HG03571 (cell line): ENCODE data around the gene IER5.
A peak's percentile ranks its signal among the peaks of the same experiment; 100 is the strongest.

Experiments used
- ATAC-seq: cut with Tn5 transposase; IDR thresholded peaks from one replicate; pipeline ENCODE4 v1.9.1; 2021; ENCODE audit not compliant: unreplicated experiment

IER5 gene

DNA sequence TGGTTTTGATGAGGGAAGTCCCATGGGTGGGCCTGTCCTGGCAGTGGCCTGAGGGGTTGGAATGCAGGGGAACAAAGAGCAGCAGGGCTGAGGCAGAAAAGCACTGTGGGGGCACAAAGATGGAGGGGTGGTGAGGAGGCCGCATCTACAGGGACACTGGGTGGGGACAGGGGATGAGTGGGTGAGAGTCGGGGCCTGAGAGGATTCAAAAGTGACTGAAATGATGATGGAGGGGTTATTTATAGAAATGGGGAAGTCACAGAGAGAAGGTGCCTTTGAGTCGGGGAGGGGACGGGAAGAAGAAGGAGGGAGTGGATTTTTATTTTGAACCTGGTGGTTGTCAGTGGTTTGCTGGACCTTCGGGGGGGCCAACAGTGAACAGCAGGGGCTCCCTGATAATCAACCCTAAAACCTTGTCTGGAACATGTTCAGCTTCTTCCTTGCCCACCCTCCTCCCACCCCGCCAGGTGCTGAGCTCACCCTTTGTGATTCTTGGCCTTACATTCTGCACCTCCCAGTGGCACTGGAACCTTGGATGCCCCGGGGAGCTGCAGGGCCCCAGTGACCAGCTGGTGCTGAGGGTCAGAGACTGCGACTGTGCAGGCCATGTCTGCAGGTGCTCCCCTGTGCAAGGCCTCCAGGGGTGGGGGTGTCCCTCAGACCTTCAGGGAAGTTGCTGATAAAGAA is 42.9 kb downstream of the IER5 start:
- peak; percentile 20 for ATAC-seq

DNA sequence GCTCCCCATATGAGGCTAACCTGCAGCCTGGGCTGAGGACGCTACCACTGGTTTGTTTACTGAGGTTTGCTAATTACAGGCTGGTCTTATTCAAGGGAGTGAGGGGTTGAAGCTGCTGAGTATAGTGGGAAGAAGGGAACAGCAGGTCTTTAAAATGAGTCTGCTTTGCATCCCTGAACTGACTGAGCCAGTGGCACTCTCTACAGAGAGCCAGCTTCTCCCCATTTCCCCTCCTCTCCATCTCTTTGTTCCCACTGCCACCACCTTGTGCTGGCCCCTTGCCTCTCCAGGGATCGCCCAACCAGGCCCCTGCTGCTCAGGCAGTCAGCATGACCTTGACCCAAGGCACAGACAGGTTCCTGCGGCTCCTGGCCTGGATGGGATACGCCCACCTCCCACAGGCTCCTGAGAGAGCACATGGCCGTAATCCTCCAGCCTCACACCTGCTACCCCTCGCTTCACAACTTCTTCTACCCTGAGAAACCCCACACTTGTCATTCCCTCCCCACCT is 45.0 kb downstream of the IER5 start:
- no peak for ATAC-seq

DNA sequence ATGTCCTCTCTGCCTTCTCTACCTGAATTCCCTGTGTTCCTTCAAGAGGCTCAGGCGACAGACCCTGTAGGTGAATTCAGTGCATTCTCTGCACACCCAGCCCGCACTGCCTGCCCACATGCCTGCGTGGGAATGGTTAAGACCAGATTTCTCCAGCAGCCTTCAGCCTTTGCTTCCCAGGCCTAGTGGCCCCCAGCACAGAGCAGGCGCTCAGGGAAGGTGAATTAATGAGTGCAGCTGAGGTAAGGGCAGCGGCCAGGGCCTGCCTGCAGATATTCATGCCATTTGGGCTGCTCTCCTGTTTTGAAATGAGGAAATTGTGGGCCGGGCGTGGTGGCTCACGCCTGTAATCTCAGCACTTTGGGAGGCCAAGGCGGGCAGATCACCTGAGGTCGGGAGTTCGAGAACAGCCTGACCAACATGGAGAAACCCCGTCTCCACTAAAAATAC is 45.5 kb downstream of the IER5 start:
- ATAC-seq = no peak

DNA sequence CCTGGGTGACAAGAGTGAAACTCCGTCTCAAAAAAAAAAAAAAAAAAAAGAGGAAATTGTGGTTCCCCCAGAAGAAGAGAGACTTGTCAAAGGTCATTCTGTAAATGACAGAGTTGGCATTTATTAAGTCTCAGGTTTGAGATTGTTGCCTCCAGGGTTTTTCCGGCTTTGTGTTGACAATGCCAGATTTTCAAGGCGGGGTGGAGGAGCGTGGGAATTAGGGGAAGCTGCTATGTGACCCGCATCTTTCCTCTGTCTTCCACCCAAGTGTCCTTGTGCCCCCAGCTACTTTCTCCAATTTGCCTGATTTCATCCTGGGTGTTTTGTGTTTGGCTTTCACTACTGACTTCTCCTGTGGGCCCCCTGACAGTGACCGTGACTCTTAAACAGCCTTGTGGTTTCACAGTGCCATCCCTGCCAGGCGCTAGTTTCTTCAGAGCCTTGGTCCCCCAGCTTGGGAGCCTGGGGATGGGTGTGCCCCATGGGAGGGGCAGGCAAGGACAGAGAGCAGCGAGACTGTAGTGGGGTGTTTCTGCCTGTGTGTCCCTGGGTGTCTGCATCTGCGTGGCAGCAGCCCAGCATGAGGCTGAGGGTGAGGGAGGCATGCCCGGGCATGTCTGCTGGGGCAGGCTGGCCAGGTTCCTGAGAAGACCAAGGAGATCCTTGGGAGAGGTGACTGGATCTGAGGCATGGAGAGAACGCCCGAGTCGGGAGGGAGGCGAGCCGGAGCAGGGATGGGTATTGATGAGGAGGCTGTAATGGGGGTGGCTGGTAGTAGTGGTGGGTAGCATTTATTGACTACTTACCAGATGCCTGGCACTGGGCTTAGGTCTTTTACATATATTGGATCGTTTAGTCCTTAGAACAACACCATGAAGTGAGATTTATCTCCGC is 46.3 kb downstream of the IER5 start:
- no peak for ATAC-seq

DNA sequence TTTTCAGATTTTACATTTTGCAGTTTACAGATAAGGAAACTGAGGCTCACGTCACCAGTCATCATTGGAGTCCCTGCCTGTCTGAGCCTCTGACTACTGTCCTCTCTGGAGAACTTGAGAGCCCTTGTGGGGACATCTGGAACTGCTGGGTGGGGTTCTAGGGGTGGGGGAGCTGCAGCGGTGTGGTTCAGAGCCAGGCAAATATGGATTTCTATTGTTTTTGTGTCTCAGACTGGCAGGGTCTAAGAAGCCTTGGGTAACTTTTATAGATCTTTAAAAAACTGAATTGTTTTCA is 46.9 kb downstream of the IER5 start:
- ATAC-seq = no peak

DNA sequence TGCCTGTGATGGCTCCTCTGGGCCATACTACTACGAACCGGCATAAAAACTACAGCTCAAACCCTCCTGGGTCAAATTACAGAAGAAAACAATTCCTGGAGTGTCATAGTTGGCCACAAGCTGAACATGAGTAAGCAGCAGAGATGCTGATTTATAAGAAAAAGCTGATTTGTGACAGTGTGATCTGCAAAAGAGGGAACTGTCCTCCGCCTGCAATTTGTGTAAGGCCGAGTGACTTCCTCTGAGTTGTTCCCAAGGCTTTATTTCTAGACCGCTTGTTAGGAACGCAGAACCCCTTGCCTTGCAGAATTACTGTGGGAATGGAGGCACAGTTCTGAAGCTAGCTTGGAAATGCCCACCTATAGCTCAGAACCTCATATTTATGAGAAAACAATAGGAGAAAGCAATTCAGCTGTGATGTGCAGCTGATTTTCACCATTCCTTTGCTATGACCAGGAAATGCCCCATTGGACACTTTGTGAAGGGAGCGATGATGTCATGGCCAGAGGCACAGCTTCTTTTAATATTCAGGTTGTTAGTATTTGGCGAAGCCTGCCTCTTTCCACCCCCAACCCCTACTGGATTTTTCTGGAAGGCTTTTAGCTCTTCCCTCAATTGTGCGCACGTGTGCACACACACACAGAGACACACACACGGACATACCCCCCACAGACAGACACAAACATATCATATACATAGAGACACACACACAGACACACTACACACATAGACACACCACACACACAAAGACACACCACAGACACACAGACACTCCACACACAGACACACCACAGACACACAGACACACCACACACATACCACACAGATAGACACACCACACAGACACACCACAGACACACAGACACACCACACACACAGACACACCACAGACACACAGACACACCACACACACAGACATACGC is 47.6 kb downstream of the IER5 start:
- ATAC-seq = no peak

DNA sequence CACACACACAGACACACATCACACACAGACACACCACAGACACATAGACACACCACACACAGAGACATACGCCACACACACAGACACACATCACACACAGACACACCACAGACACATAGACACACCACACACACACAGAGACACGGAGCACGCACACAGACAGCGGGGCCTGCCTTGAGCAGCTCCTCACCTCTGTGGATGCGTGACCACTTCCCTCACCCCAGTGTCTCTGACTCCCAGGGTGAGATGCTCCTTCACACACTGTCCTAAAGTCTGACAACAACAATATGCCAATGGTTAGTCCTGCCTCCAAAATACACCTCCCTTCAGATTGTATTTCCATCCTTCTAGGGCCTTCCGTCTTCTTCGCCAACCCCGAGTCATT is 48.2 kb downstream of the IER5 start:
- no peak for ATAC-seq

DNA sequence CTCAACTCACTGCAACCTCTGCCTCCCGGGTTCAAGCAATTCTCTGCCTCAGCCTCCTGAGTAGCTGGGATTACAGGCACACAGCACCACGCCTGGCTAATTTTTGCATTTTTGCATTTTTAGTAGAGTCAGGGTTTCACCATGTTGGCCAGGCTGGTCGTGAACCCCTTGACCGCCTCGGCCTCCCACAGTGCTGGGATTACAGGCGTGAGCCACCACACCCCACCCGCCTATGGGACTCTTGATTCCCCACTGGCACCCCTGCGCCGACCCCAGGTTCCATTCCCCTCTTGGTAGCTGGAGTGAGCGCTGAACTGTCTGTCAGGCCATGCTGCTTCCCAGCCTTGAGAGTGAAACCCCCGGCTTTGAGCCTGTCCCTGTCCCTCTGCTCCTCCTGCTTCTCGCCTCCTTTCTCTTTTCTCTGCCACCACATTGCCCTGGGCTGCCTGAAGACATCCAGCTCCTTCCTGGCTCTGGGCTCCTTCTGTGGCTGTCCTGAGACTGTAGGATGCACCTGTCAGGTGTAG is 48.8 kb downstream of the IER5 start:
- no peak for ATAC-seq

DNA sequence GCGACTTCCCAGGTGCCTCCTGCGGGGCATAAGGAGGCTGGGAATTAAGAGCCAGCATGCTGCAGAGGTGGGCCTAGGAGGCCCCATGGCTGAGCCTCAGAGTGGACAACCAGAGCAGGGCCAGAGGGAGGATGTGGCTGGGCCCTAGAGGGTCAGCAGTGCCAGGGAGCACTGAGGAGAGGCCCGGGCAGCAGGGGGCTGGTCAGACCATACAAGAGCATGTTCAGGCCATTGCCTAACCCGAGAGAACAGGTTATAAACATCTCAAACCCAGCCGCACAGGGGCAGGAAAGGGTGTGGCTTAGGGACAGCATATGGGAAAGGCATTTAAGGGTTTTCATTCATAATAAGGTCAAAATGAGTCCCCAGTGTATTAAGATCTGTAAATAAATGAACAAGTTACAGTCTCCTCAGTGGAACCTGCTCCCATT is 51.1 kb downstream of the IER5 start:
- ATAC-seq = no peak

DNA sequence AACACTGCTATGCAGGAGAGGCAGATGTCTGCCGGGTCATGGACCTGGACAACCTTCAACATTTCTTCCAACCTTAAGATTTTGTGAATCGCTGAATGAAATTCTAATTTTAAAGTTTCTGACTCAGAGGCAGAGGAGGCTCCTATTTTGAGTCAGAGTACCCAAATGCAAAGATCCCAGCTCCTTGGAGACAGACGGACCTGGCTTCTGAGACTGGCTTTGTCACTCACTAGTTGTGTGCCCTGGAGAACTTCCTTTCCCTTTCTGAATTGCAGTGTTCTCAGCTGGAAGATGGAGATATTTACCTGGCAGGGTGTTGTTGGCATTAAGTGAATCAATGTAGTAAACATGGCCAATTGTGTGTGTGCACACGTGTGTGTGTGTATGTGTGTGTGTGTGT is 51.9 kb downstream of the IER5 start:
- no peak for ATAC-seq

DNA sequence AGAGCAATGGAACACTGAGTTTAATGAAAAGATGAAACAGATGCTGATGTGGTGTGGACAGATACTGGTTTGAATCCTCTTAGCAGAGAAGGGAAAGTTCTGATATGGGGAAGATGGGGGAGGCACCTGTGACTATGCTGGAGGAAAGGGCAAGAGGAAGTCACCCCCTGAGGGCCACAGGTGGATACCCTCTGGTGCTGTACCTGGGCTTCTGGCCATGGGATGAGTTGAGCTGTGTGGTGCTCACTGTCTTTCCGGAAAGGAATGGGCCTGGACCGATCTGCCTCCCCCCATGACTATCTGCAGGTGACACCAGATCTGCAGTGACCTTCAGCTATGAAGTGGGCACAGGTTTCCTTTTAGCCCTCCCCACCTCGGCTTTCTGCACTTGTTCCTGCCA is 52.4 kb downstream of the IER5 start:
- no peak for ATAC-seq

DNA sequence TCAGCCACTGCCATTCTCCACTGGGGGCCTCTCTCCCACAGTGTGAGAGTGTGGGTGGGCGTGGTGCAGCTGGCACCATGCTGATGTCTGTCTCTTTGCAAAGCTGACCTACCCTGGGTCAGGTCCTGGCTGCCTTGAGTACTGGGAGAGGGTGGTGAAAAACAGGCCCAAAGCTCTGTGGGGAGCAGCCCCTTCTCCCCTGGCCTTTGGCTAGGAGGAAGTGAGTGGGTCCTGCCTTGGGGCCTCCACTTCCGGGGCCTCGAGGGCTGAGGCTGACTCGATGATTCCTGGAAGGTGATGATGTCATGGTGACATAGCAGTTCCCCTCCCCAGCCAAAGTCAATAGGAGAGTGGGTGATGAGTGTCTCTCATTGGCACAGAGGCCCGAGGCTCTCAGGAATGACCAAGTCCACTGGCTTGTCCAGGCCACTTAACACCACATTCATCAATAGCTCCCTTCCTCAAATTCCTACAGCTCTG is 53.0 kb downstream of the IER5 start:
- no peak for ATAC-seq
